SHP77 treated with DMSO at 0.1 percent for 48 hours (cell line): Measurements from ENCODE around the gene FAM228B.
"Not testable (repeated sequence)": the region's sequence is repeated elsewhere in the genome, so short reads cannot be mapped to it uniquely, and the experiment has no call there.

Experiments
- DNase-seq: peaks from one replicate; lab custom pipeline; 2025; lab: John Stamatoyannopoulos, UW

The FAM228B gene

GRCh38 chr2:24123195-24123921 is at the start of gene FAM228B, which contains the start of gene PFN4:
Gene FAM228B, plus strand, starts transcription at chr2:24123469. Its CDS starts 893 bp downstream, at chr2:24124362.
Gene PFN4, minus strand, starts transcription at chr2:24123334. Its CDS starts 799 bp downstream, at chr2:24122535.
- peak; percentile 41 for DNase-seq

GRCh38 chr2:24073816-24074215 is 49.5 kb upstream of the FAM228B start:
- no peak for DNase-seq

GRCh38 chr2:24075259-24075658 is 48.0 kb upstream of the FAM228B start:
- no peak for DNase-seq

- DNase-seq: peak; percentile 95
Measured at GRCh38 chr2:24075915-24076848, 47.1 kb upstream of the FAM228B start, which contains the start of gene SF3B6. Gene SF3B6, minus strand, starts transcription at chr2:24076326. Its CDS starts 97 bp downstream, at chr2:24076229.

- no peak for DNase-seq
Measured at GRCh38 chr2:24076849-24077534, 46.3 kb upstream of the FAM228B start.

GRCh38 chr2:24077535-24077877 is 45.8 kb upstream of the FAM228B start:
- DNase-seq: no peak

GRCh38 chr2:24077879-24078278 is 45.4 kb upstream of the FAM228B start:
- no peak for DNase-seq

GRCh38 chr2:24080701-24081100 is 42.6 kb upstream of the FAM228B start:
- DNase-seq: peak; percentile 44

- DNase-seq: no peak
Measured at GRCh38 chr2:24082787-24083566, 40.3 kb upstream of the FAM228B start.

- DNase-seq: peak; percentile 67
Measured at GRCh38 chr2:24083567-24084385, 39.5 kb upstream of the FAM228B start.

GRCh38 chr2:24084386-24085199 is 38.7 kb upstream of the FAM228B start, which contains the start of gene TP53I3:
Gene TP53I3, minus strand, starts transcription at chr2:24084834. Its CDS starts 508 bp downstream, at chr2:24084326.
- peak; percentile 70 for DNase-seq

- no peak for DNase-seq
Measured at GRCh38 chr2:24085200-24085489, 38.1 kb upstream of the FAM228B start.

GRCh38 chr2:24086241-24086640 is 37.0 kb upstream of the FAM228B start:
- no peak for DNase-seq

- no peak for DNase-seq
Measured at GRCh38 chr2:24087032-24087431, 36.2 kb upstream of the FAM228B start.

- DNase-seq: no peak
Measured at GRCh38 chr2:24088821-24089359, 34.4 kb upstream of the FAM228B start.

GRCh38 chr2:24093270-24093669 is 30.0 kb upstream of the FAM228B start:
- DNase-seq: not testable (repeated sequence)

GRCh38 chr2:24095171-24095677 is 28.0 kb upstream of the FAM228B start:
- not testable (repeated sequence) for DNase-seq

GRCh38 chr2:24100732-24101131 is 22.5 kb upstream of the FAM228B start:
- not testable (repeated sequence) for DNase-seq

- DNase-seq: no peak
Measured at GRCh38 chr2:24101992-24102391, 21.3 kb upstream of the FAM228B start.
